Measurements from ENCODE around the gene IQSEC3.
"Not testable (repeated sequence)": the region's sequence is repeated elsewhere in the genome, so short reads cannot be mapped to it uniquely, and the experiment has no call there.

IQSEC3 gene

GRCh38 chr12:214003-214741, 147.6 kb downstream of the IQSEC3 start, which contains the start of gene SLC6A12:
Gene SLC6A12, minus strand, starts transcription at chr12:214157. Its CDS starts 4,171 bp downstream, at chr12:209986.
- no peak for DNase-seq (ENCODE audit: low read depth)

- no peak for DNase-seq (ENCODE audit: low read depth)
These were observed 148.5 kb downstream of the IQSEC3 start for GRCh38 chr12:215116-215515.

DNA sequence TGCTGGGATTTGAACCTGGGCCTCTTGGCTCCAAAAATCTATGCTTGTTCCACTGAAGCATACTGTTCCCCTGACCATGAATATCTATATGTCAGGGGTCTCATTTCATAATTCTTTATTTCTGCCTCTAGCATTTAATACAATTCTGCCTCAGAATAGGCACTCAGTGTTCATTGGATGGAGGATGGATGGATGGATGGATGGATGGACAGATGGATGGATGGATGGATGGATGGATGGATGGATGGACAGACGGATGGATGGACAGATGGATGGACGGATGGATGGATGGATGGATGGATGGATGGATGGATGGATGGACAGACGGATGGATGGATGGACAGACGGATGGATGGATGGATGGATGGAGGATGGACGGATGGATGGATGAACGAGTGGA, 150.5 kb downstream of the IQSEC3 start:
- DNase-seq (ENCODE audit: low read depth), result not testable (repeated sequence)

DNA sequence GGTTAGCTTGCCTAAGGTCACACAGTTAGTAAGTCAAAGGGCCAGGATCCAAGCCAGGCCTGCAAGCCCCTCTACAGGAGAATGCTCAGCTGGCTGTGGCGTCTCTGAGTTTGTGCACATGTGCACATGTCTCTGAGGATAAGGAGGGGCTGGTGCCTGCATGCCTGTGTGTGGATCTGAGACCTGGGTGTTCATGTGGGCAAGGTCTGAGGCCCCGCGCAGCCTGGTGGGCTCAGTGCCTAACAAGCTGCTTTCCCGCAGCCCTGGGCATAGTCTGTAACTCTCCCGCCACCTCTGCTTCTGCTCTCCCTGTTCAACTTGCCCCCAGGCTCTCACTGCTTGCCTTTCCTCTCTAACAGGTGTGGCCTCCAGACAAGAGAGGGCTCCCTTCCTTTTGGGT, 151.7 kb downstream of the IQSEC3 start:
- DNase-seq (ENCODE audit: low read depth), result no peak

DNA sequence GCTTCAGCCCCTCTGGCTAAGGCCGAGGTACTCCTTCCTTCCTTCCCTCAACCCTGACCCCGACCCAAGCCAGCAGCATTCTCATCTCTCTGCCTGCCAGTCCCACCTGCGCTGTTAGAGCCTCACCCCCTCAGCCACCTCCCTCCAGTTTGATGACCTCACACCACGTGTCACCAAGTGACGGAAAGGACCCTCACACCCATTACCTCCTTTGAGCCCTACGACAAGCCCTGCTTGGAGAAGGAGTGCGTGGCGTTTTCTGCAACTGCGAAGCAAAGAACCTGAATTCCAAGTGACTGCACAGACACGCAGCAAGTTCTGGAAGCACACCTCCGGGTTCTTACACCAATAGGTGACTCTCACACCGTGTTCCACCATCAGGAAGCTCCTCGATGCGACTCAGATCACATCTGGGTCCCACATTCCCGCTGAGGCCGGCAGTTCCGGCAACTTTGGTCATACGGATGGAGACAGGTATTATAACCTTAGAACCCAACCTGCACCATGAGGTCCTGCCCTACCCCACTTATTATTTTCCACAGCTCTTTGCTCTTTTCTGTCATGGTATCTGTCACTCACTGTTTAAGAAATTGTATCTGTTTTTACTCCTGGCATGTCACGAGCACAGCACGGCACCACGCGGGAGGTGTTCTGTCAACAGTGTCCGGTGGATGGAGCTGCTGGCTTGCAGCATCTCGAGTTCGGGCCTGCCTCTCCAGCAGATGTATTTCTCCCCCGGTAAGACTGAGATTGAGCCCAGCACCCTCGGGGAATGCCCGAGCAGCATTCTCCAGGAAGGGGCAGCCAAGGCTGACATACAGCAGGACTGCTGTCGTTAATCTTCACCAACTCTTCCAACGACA, 152.4 kb downstream of the IQSEC3 start:
- no peak for DNase-seq (ENCODE audit: low read depth)

DNA sequence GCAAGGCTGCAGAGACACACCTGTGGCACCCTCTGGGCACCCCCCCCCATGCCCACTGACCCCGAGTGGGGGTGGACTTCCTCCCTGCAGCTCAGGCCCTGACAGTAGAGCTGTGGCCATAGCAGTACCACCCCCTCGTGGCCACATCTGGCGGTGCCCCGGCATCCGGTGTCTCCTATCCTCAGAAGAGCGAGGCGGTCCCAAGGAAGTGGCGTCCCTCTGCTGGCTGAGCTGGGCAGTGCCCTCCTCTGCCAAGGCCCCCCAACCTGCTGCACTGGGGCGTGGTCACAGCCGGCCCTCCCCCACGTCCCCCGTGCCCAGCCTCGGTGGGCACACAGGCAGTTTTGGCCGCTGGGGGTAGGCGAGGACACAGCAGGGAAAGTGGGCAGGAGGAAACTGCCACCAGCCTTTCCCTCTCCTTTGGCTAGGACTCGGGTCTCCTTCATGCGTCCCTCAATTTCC, 153.4 kb downstream of the IQSEC3 start:
- DNase-seq (ENCODE audit: low read depth), result no peak

- DNase-seq (ENCODE audit: low read depth), result no peak
These were observed 153.9 kb downstream of the IQSEC3 start for GRCh38 chr12:220491-220890.

DNA sequence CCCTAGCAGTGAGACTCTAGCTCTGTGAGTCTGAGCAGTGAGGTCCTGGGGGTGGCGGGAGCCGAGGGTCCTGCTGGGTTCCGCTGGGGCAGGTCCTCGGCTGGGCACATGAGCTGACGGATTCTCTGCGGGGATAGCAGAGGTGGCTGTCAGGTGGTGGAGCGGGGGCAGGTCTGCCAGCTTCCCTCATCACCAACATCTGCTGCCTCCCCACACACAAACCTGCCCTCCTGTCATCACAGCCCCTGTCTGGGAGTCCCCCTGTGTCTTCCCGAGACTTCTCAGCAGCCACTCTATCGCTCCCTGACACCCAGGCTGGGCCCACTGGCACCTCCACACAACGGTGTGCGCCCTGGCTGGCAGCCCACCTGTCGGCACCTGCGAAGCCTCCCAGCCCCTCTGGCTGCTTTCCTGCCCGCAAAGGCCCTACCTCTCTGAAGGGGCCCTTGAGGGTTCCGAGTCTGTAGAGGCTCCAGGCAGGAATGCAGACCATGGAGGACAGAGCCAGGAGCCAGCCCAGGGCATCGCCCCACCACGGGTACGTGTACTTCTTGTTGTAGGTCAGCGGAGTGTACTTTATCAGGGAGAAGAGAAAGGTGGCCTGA, 154.5 kb downstream of the IQSEC3 start:
- no peak for DNase-seq (ENCODE audit: low read depth)

DNA sequence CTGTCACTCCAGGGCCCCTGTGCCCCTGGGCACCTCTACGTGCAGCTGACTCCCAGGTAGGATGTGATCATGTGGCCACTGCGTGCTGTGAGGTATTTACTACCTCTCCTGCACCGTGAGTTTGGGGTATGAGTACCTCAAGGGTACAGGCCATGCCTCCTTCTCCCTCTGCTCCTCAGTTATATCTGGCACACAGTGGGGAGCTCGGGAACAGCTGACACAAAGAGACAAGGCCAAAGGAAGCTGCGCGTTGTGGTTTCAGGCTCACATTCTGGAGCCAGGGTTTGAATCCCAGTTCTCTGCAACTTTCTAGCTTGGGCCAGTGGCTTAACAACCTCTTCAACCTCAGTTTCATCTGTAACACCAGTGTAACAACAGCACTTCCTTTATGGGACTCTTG, 155.2 kb downstream of the IQSEC3 start:
- DNase-seq (ENCODE audit: low read depth), result no peak

DNA sequence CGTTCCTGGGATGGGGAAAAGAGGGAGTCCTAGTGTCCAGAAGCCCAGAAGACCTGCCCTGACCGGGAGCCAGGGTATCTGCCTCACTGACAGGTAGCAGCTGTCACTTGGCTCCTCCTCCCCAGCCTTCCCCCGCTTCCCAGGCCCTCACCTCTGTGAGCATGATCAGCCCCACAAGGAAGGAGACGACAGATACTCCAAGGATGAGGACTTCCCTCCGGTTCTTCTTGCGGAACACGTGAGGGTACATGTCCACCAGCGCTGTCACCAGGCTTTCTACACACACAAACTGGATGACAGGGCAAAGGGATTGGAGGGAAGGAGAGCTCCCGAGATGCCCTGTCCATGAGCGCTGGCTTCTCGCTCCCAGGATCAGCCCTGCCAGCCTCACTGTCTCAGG, 157.3 kb downstream of the IQSEC3 start:
- no peak for DNase-seq (ENCODE audit: low read depth)

- no peak for DNase-seq (ENCODE audit: low read depth)
These were observed 157.8 kb downstream of the IQSEC3 start for GRCh38 chr12:224330-224729.

DNA sequence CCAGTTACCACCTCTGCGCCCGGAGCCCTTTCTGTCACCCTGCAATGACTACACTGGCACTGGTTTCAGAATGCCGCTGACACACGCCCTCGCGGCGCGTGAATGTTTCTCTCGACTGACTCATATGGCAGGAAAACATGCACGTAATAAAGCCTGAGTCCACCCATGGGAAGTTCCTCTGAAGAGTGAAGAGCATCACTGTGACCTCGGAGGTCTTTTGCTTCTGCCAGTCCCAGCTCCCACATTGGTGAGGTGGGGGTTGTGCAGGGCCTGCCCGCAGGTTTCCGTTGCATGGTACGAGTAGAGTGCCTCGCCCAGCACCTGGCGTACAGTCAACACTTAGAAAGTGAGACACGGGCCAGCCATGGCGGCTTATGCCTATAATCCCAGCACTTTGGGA, 158.4 kb downstream of the IQSEC3 start:
- DNase-seq (ENCODE audit: low read depth), result no peak

- DNase-seq (ENCODE audit: low read depth), result no peak
These were observed 159.8 kb downstream of the IQSEC3 start for GRCh38 chr12:226401-226800.

GRCh38 chr12:227286-227915, 160.8 kb downstream of the IQSEC3 start:
- DNase-seq (ENCODE audit: low read depth), result no peak

All from stimulated activated CD4-positive, alpha-beta T cell treated with anti-CD3 and anti-CD28 coated beads, Interleukin-2, amount 100 ng/mL, for 4 hours (primary cell).